Measurements from ENCODE around the gene TCF12. TPM values are rescaled to one million over a fixed set of nuclear protein-coding genes. Genes with fewer than 3 reads are reported as not detected.

The TCF12 gene
- total and polyA plus RNA-seq, 2 donors (not counting 3 experiments of a cell fraction or from before 2014, with no cell fraction given): 72.1 to 133 TPM

- TF ChIP-seq POLR2A (IDR thresholded peaks at IDR 0.05; ENCODE audit: low read depth, low read length) (no peak), MAX (IDR thresholded peaks at IDR 0.05; ENCODE audit: insufficient read depth, insufficient read length) (no peak), JUN (IDR thresholded peaks at IDR 0.05; ENCODE audit: borderline replicate concordance, insufficient read depth, insufficient read length, low read depth) (no peak), EZH2 (IDR thresholded peaks at IDR 0.05; ENCODE audit: borderline replicate concordance, low read depth, low read length, severe bottlenecking) (no peak)
- Histone ChIP-seq H2AFZ (ENCODE audit: low read depth, low read length) (no peak overlapping the region), H3K79me2 (ENCODE audit: control insufficient read depth, insufficient read depth, low read length) (no peaks in the 10 kb centered on the region), H3K27ac (ENCODE audit: insufficient read depth, low read depth, low read length) (no peak overlapping the region), H3K27me3 (ENCODE audit: control insufficient read depth in 2 of 2, insufficient read depth in 2 of 2, low read length in 2 of 2) (no peaks in the 10 kb centered on the region), H3K4me2 (ENCODE audit: insufficient read depth, low read length) (no peak overlapping the region), H3K4me1 (ENCODE audit: control insufficient read depth, extremely low read depth, insufficient read depth, low read length) (peaks cover under 1% of the 10 kb centered on the region), H3K9me3 (replicated peaks; ENCODE audit: control insufficient read depth, insufficient read depth, low read length) (no peaks in the 10 kb centered on the region), H3K4me3 (replicated peaks in 1 of 3; ENCODE audit: insufficient read depth in 1 of 3, low read depth in 1 of 3, low read length in 3 of 3) (no peak overlapping the region), H3K9ac (replicated peaks; ENCODE audit: extremely low read depth, insufficient read depth, low read length) (no peak overlapping the region), H3K36me3 (ENCODE audit: control insufficient read depth in 2 of 2, extremely low read depth in 1 of 2, insufficient read depth in 2 of 2, low read length in 2 of 2) (no peaks in the 10 kb centered on the region), H3K9me1 (replicated peaks; ENCODE audit: control insufficient read depth, extremely low read depth, insufficient read depth, low read length) (no peaks in the 10 kb centered on the region), H4K20me1 (replicated peaks; ENCODE audit: control insufficient read depth, extremely low read depth, insufficient read depth, low read length) (no peaks in the 10 kb centered on the region)
- dilution Hi-C loops (cut with MboI; ENCODE audit: extremely low pct_ligation_motif_present, low sequenced_read_pairs) (no loop called here), intact Hi-C loops (cut with micrococcal nuclease) (no loop called here)
- POLR2A ChIA-PET: no interaction called here
- CTCF ChIA-PET: no interaction called here
- no peak for DNase-seq (ENCODE audit: low read depth, low spot score)
- BruUV-seq (replicated peaks): no TSS peak
- FAIRE-seq: no peak
These were observed 25.1 kb upstream of the TCF12 start for GRCh38 chr15:56893364-56893678.

- Histone ChIP-seq H3K4me1 (ENCODE audit: control insufficient read depth, extremely low read depth, insufficient read depth, low read length) (no peaks in the 10 kb centered on the region), H2AFZ (ENCODE audit: low read depth, low read length) (no peak overlapping the region), H4K20me1 (replicated peaks; ENCODE audit: control insufficient read depth, extremely low read depth, insufficient read depth, low read length) (no peaks in the 10 kb centered on the region), H3K4me3 (replicated peaks in 1 of 3; ENCODE audit: insufficient read depth in 1 of 3, low read depth in 1 of 3, low read length in 3 of 3) (no peak overlapping the region), H3K27me3 (ENCODE audit: control insufficient read depth in 2 of 2, insufficient read depth in 2 of 2, low read length in 2 of 2) (no peaks in the 10 kb centered on the region), H3K4me2 (ENCODE audit: insufficient read depth, low read length) (no peak overlapping the region), H3K27ac (ENCODE audit: insufficient read depth, low read depth, low read length) (no peak overlapping the region), H3K9ac (replicated peaks; ENCODE audit: extremely low read depth, insufficient read depth, low read length) (no peak overlapping the region), H3K9me1 (replicated peaks; ENCODE audit: control insufficient read depth, extremely low read depth, insufficient read depth, low read length) (no peaks in the 10 kb centered on the region), H3K9me3 (replicated peaks; ENCODE audit: control insufficient read depth, insufficient read depth, low read length) (no peaks in the 10 kb centered on the region), H3K79me2 (ENCODE audit: control insufficient read depth, insufficient read depth, low read length) (no peaks in the 10 kb centered on the region), H3K36me3 (ENCODE audit: control insufficient read depth in 2 of 2, extremely low read depth in 1 of 2, insufficient read depth in 2 of 2, low read length in 2 of 2) (no peaks in the 10 kb centered on the region)
- ChIA-PET POLR2A (no interaction called here), CTCF (interaction anchor here (2.4 kb wide), 1 partner anchor 12 kb away, joined by 9 read pairs; no protein-coding TSS in a partner anchor)
- FAIRE-seq: no peak
- BruUV-seq (replicated peaks): no TSS peak
- no peak for TF ChIP-seq FOS (IDR thresholded peaks at IDR 0.05; ENCODE audit: borderline replicate concordance, insufficient read depth, low read length)
- TF ChIP-seq POLR2AphosphoS5 (IDR thresholded peaks at IDR 0.05; ENCODE audit: insufficient read depth, low read depth, low read length): no peak
- TF ChIP-seq GATA2 (IDR thresholded peaks at IDR 0.05; ENCODE audit: insufficient read depth, insufficient read length, low read depth, low read length): no peak
- no peak for TF ChIP-seq POLR2A (IDR thresholded peaks at IDR 0.05; ENCODE audit: low read depth, low read length)
- TF ChIP-seq MYC (IDR thresholded peaks at IDR 0.05; ENCODE audit: low read depth, low read length): no peak
- no peak for DNase-seq (ENCODE audit: low read depth, low spot score)
- dilution Hi-C loops (cut with MboI; ENCODE audit: extremely low pct_ligation_motif_present, low sequenced_read_pairs) (no loop called here), intact Hi-C loops (cut with micrococcal nuclease) (no loop called here)
These were observed 23.8 kb upstream of the TCF12 start for GRCh38 chr15:56894601-56895000.
